ENCODE data around the gene PPP1R13B.
"Not testable (repeated sequence)": the region's sequence is repeated elsewhere in the genome, so short reads cannot be mapped to it uniquely, and the experiment has no call there.

The PPP1R13B gene

DNA sequence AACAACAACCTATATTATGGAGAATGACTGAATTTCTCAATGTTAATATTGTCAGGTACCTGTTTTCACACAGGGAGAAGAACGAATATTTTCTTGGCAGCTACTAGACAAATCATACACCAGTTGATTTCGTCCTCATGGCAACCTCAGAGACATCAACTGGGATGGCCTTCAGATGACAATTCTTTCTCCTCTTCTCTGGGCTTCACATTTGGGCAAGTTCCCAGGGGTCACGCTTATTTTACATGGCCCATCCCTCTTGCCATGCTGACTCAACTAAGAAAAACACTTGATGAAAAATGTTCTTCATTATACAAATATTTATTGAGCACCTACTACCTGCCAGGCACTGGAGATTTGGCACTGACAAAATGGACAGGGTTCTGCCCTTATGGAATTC is 29.0 kb downstream of the PPP1R13B start:
- no peak overlapping the region for H3K9ac ChIP-seq (ENCODE audit: low read depth, low read length)
- H3K4me1 ChIP-seq (ENCODE audit: control insufficient read depth, insufficient read depth, low read length) = peaks cover 10% of the 10 kb centered on the region
- no peaks in the 10 kb centered on the region for H3K27me3 ChIP-seq (ENCODE audit: control insufficient read depth, insufficient read depth, low read length)
- no peak overlapping the region for H3K4me3 ChIP-seq (ENCODE audit: low read depth, low read length)
- no peaks in the 10 kb centered on the region for H3K9me3 ChIP-seq (ENCODE audit: control insufficient read depth, insufficient read depth, low read length)
- H3K36me3 ChIP-seq (ENCODE audit: control insufficient read depth, insufficient read depth, low read length) = no peaks in the 10 kb centered on the region

DNA sequence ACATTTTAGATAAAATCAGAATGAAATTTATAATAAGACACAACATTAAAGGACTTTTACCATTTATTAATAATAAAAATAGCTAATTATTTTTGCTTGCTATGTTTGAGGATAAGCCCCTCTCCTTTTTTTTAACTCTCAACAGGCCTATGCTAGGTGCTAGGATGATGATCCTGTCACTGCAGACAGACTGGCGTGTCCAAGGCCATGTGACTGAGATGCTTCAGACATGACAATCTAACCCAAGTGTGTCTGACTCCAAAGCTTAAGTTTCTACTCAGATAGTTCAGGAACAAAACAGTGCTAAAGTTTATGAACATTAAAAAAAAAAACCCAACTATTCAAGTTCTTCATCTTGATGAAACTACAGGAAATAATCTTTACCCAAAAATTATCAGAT is 29.8 kb downstream of the PPP1R13B start:
- no peaks in the 10 kb centered on the region for H3K36me3 ChIP-seq (ENCODE audit: control insufficient read depth, insufficient read depth, low read length)
- no peaks in the 10 kb centered on the region for H3K9me3 ChIP-seq (ENCODE audit: control insufficient read depth, insufficient read depth, low read length)
- no peaks in the 10 kb centered on the region for H3K27me3 ChIP-seq (ENCODE audit: control insufficient read depth, insufficient read depth, low read length)
- H3K4me3 ChIP-seq (ENCODE audit: low read depth, low read length) = no peak overlapping the region
- peaks cover 10% of the 10 kb centered on the region for H3K4me1 ChIP-seq (ENCODE audit: control insufficient read depth, insufficient read depth, low read length)
- no peak overlapping the region for H3K9ac ChIP-seq (ENCODE audit: low read depth, low read length)

DNA sequence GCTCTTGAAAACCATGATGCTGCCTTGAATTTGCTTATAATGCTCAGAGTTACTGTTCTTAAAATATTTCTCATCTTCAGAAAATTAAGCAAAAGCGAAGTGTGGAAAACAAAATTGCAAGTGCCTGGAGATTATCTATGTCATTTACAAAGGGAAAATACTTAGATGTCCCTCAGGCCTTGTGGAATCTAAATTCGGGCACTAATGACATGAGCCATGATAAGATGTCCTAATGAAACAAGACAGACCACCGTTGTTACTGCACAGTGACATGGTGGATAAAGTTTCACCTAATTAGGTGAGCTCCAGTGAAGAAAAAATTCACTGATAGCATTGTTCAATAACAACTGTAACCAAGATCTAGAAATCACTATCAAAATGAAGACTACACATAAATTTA is 30.4 kb downstream of the PPP1R13B start:
- H3K36me3 ChIP-seq (ENCODE audit: control insufficient read depth, insufficient read depth, low read length) = no peaks in the 10 kb centered on the region
- H3K27me3 ChIP-seq (ENCODE audit: control insufficient read depth, insufficient read depth, low read length) = no peaks in the 10 kb centered on the region
- H3K4me3 ChIP-seq (ENCODE audit: low read depth, low read length) = no peak overlapping the region

DNA sequence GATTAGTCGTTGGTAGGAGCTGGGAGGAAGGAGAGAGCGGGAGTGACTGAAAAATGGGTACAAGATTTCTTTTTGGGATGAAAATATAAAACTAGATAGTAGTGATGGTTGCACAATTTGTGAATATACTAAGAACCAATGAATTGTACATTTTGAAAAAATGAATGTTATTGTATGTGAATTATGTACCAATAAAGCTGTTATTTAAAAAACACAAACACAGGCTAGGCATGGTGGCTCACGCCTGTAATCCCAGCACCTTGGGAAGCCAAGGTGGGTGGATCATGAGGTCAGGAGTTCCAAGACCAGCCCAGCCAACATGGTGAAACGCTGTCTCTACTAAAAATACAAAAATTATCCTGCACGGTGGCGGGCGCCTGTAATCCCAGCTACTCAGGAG is 32.1 kb downstream of the PPP1R13B start:
- no peaks in the 10 kb centered on the region for H3K9me3 ChIP-seq (ENCODE audit: control insufficient read depth, insufficient read depth, low read length)
- H3K27me3 ChIP-seq (ENCODE audit: control insufficient read depth, insufficient read depth, low read length) = no peaks in the 10 kb centered on the region
- H3K36me3 ChIP-seq (ENCODE audit: control insufficient read depth, insufficient read depth, low read length) = no peaks in the 10 kb centered on the region
- no peak overlapping the region for H3K9ac ChIP-seq (ENCODE audit: low read depth, low read length)
- H3K4me1 ChIP-seq (ENCODE audit: control insufficient read depth, insufficient read depth, low read length) = peaks cover 9% of the 10 kb centered on the region
- H3K4me3 ChIP-seq (ENCODE audit: low read depth, low read length) = no peak overlapping the region

More for the DNA sequence above, 30.4 kb downstream of the PPP1R13B start:
- Histone ChIP-seq H3K9ac (ENCODE audit: low read depth, low read length) (no peak overlapping the region), H3K4me1 (ENCODE audit: control insufficient read depth, insufficient read depth, low read length) (peaks cover 10% of the 10 kb centered on the region), H3K9me3 (ENCODE audit: control insufficient read depth, insufficient read depth, low read length) (no peaks in the 10 kb centered on the region)

DNA sequence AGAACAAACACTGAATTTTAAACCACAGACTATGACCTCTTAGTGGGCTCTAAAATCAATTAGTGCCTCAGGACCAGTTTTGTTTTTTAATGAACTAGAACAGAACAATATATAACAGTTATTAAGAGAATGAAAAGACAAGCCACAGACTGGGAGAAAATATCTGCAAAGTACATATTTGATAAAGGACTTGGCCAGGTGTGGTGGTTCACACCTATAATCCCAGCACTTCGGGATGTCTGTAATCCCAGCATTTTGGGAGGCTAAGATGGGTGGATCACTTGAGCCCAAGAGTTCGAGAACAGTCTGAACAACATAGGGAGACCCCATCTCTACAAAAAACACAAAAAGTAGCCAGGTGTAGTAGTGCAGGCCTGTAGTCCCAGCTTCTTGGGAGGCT is 36.2 kb downstream of the PPP1R13B start:
- Histone ChIP-seq H3K4me1 (ENCODE audit: control insufficient read depth, insufficient read depth, low read length) (no peaks in the 10 kb centered on the region), H3K36me3 (ENCODE audit: control insufficient read depth, insufficient read depth, low read length) (no peaks in the 10 kb centered on the region), H3K27me3 (ENCODE audit: control insufficient read depth, insufficient read depth, low read length) (no peaks in the 10 kb centered on the region), H3K4me3 (ENCODE audit: low read depth, low read length) (no peak overlapping the region), H3K9ac (ENCODE audit: low read depth, low read length) (no peak overlapping the region), H3K9me3 (ENCODE audit: control insufficient read depth, insufficient read depth, low read length) (no peaks in the 10 kb centered on the region)

DNA sequence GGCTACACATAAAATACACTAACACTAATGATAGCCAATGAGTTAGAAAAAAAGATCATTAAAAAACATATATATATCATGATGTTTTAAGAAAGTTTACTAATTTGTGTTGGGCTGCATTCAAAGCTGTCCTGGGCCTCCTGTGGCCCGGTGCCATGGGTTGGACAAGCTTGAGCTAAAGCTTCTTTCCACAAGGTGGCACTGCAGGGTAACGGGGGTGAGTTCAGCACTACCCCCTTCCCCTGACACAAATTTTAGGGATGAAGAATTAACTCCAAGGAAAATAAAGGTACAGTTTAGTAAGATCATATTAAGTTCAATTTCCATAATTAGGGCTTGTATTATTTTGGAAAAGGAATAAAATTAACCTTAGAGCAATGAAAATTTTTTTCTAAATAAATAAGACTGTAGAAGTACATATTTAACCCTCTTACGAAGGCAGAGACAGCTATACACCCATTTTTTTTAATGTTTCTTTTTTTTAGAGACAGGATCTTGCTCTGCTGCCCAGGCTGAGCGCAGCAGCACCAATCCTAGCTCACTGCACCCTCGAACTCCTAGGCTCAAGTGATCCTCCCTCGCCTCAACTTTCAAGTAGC is 38.9 kb downstream of the PPP1R13B start:
- Histone ChIP-seq H3K36me3 (ENCODE audit: control insufficient read depth, insufficient read depth, low read length) (no peaks in the 10 kb centered on the region), H3K4me3 (ENCODE audit: low read depth, low read length) (no peak overlapping the region), H3K9me3 (ENCODE audit: control insufficient read depth, insufficient read depth, low read length) (no peaks in the 10 kb centered on the region), H3K4me1 (ENCODE audit: control insufficient read depth, insufficient read depth, low read length) (no peaks in the 10 kb centered on the region), H3K9ac (ENCODE audit: low read depth, low read length) (no peak overlapping the region), H3K27me3 (ENCODE audit: control insufficient read depth, insufficient read depth, low read length) (no peaks in the 10 kb centered on the region)

DNA sequence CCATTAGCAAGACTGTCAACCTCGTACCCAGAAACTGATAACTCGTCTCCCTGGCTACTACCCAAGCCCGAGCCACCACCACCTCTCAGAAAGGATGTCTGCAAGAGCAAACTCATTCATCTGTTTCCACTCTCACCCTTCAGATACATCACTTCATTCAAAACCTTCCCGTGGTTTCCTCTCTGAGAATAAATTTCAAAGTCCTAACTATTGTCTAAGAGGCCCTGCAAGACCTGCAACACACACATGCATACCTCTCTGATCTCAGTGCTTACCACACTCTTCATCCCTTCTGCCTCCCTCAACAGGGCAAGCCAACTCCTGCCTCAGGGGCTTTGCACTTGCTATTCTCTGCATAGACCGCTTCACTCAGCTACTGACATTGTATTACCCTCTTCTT is 40.6 kb downstream of the PPP1R13B start:
- no peaks in the 10 kb centered on the region for H3K27me3 ChIP-seq (ENCODE audit: control insufficient read depth, insufficient read depth, low read length)
- no peaks in the 10 kb centered on the region for H3K36me3 ChIP-seq (ENCODE audit: control insufficient read depth, insufficient read depth, low read length)
- H3K9me3 ChIP-seq (ENCODE audit: control insufficient read depth, insufficient read depth, low read length) = no peaks in the 10 kb centered on the region
- no peak overlapping the region for H3K9ac ChIP-seq (ENCODE audit: low read depth, low read length)
- no peak overlapping the region for H3K4me3 ChIP-seq (ENCODE audit: low read depth, low read length)
- H3K4me1 ChIP-seq (ENCODE audit: control insufficient read depth, insufficient read depth, low read length) = no peaks in the 10 kb centered on the region

DNA sequence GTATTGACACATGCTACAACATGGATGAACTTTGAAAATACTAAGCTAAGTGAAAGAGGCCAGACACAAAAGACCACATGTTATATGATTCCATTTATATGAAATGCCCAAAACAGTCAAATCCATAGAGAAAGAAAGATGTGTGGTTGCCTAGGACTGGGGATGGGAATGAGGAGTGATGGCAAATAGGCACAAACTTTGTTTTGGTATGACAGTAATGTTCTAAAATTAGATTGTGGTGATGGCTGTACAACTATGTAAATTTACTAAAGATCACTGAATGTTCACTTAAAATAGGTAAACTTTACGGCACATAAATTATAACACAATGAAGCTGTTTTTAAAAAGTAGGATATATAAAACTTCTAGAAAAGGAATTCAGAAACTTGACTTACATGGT is 41.7 kb downstream of the PPP1R13B start:
- Histone ChIP-seq H3K27me3 (ENCODE audit: control insufficient read depth, insufficient read depth, low read length) (no peaks in the 10 kb centered on the region), H3K4me1 (ENCODE audit: control insufficient read depth, insufficient read depth, low read length) (no peaks in the 10 kb centered on the region), H3K9ac (ENCODE audit: low read depth, low read length) (no peak overlapping the region), H3K9me3 (ENCODE audit: control insufficient read depth, insufficient read depth, low read length) (no peaks in the 10 kb centered on the region), H3K36me3 (ENCODE audit: control insufficient read depth, insufficient read depth, low read length) (no peaks in the 10 kb centered on the region), H3K4me3 (ENCODE audit: low read depth, low read length) (no peak overlapping the region)

DNA sequence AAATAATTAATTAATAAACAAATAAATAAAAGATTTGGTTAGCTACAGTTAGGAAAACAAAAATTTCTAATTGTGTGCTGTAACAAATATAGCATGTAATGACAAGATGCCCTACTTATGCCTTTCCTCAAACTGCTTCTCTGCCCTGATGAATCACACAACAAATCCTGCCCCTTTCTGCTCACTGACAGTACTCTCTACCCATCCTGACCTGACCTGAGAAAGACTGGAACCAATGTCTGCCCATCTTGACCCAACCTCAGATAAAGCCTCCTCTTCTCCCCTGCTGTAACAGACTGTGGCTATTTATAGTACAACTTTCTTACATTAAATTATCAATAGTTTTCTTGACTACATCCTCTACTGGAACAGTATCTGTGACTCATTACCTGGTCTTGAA is 43.7 kb downstream of the PPP1R13B start:
- no peak overlapping the region for H3K9ac ChIP-seq (ENCODE audit: low read depth, low read length)
- no peaks in the 10 kb centered on the region for H3K4me1 ChIP-seq (ENCODE audit: control insufficient read depth, insufficient read depth, low read length)
- no peaks in the 10 kb centered on the region for H3K36me3 ChIP-seq (ENCODE audit: control insufficient read depth, insufficient read depth, low read length)
- H3K4me3 ChIP-seq (ENCODE audit: low read depth, low read length) = no peak overlapping the region
- no peaks in the 10 kb centered on the region for H3K27me3 ChIP-seq (ENCODE audit: control insufficient read depth, insufficient read depth, low read length)
- H3K9me3 ChIP-seq (ENCODE audit: control insufficient read depth, insufficient read depth, low read length) = no peaks in the 10 kb centered on the region

DNA sequence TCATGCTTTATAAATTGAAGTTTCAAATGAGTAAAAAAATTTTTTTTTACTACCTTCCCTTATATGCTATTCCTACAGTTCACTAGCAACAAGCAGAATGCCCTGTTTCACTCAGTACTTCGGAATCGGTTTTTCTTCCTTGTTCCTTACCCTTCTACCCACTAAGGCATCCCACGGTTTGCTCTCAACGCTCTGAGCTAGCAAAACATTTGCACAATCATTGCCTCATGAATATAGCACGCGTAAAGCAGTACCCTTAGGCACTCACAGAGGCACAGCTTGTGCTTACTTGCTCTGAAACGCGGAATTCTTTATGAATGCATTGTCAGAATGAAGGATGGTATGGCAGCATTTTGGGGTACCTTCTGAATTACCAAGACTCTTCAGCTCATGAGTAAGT is 45.0 kb downstream of the PPP1R13B start:
- Histone ChIP-seq H3K4me1 (ENCODE audit: control insufficient read depth, insufficient read depth, low read length) (no peaks in the 10 kb centered on the region), H3K9me3 (ENCODE audit: control insufficient read depth, insufficient read depth, low read length) (no peaks in the 10 kb centered on the region), H3K27me3 (ENCODE audit: control insufficient read depth, insufficient read depth, low read length) (no peaks in the 10 kb centered on the region), H3K36me3 (ENCODE audit: control insufficient read depth, insufficient read depth, low read length) (no peaks in the 10 kb centered on the region), H3K9ac (ENCODE audit: low read depth, low read length) (no peak overlapping the region), H3K4me3 (ENCODE audit: low read depth, low read length) (no peak overlapping the region)

DNA sequence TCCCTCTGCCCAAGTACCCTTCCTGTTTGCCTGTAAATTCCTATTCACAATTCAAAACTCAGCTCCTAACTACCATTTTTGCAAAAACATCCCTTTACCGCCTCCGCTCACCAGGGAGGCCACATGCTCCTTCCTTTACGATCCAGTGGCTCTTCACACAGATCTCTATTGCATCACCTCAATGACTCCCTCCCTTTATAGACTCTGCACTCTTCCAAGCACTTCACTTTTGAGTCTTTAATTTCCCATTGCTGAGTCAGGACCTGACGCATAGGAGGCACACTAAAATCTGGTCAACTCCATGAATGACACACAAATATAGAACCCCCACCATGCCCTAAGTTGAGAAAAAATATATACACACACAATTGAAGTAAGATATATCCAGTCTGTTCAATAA is 45.9 kb downstream of the PPP1R13B start:
- Histone ChIP-seq H3K4me3 (ENCODE audit: low read depth, low read length) (no peak overlapping the region), H3K9ac (ENCODE audit: low read depth, low read length) (no peak overlapping the region), H3K27me3 (ENCODE audit: control insufficient read depth, insufficient read depth, low read length) (no peaks in the 10 kb centered on the region), H3K4me1 (ENCODE audit: control insufficient read depth, insufficient read depth, low read length) (no peaks in the 10 kb centered on the region), H3K9me3 (ENCODE audit: control insufficient read depth, insufficient read depth, low read length) (no peaks in the 10 kb centered on the region), H3K36me3 (ENCODE audit: control insufficient read depth, insufficient read depth, low read length) (no peaks in the 10 kb centered on the region)

DNA sequence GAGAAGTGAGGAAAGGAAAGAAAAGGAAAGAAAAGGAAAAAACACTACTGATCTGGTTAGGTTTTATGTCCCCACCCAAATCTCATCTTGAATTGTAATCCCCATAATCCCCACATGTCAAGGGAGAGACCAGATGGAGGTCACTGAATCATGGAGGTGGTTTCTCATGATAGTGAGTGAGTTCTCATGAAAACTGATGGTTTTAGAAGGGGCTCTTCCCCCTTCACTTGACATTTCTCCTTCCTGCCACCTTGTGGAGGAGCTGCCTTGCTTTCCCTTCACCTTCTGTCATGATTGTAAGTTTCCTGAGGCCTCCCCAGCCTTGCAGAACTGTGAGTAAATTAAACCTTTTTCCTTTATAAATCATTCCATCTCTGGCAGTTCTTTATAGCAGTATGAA is 54.2 kb downstream of the PPP1R13B start:
- H3K4me1 ChIP-seq (ENCODE audit: control insufficient read depth, insufficient read depth, low read length); H3K4me3 ChIP-seq (ENCODE audit: low read depth, low read length); H3K9ac ChIP-seq (ENCODE audit: low read depth, low read length); H3K9me3 ChIP-seq (ENCODE audit: control insufficient read depth, insufficient read depth, low read length); H3K27me3 ChIP-seq (ENCODE audit: control insufficient read depth, insufficient read depth, low read length); H3K36me3 ChIP-seq (ENCODE audit: control insufficient read depth, insufficient read depth, low read length): not testable (repeated sequence)

All from iPS-15b (cell line).